Choroid plexus epithelial cell (primary cell): ENCODE data around the gene ROCK2.

ENCODE experiments used
- DNase-seq: peaks from one replicate; pipeline ENCODE4 v3.0.0-alpha.2; 2010; ENCODE audit warnings: low read depth
- H3K4me3 ChIP-seq: 2 replicates; pipeline ENCODE4 v1.5.1; 2011; ENCODE audit warnings: low read depth, mild to moderate bottlenecking, control low read depth, low read length, moderate library complexity
- TF ChIP-seq, protein P1 (sequence below): conservative IDR thresholded peaks from 2 replicates; pipeline ENCODE4 v1.5.1; 2011; ENCODE audit warnings: low read depth, mild to moderate bottlenecking, control low read depth, inconsistent platforms, low read length, moderate library complexity

Gene ROCK2

DNA sequence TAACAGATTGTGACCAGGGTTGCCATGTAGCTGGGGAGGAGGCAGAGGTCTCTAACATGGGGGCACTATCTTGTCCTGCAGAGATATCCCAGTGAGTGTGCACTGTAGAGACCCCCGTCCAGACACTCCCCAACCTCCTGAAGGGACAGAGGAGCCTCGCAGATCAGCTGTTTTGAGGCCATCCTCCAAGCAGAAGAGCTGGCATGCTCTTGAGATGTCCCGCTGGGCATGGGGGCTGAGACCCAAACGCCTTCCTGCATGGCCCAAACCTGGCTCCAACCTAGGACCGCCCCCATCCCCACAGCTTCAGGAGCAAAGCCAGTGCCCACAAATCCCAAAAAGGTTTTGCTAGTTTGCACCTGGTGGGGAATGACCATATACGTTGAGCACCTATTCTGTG lies 191.8 kb downstream of the ROCK2 start:
- TF ChIP-seq, protein P1, sequence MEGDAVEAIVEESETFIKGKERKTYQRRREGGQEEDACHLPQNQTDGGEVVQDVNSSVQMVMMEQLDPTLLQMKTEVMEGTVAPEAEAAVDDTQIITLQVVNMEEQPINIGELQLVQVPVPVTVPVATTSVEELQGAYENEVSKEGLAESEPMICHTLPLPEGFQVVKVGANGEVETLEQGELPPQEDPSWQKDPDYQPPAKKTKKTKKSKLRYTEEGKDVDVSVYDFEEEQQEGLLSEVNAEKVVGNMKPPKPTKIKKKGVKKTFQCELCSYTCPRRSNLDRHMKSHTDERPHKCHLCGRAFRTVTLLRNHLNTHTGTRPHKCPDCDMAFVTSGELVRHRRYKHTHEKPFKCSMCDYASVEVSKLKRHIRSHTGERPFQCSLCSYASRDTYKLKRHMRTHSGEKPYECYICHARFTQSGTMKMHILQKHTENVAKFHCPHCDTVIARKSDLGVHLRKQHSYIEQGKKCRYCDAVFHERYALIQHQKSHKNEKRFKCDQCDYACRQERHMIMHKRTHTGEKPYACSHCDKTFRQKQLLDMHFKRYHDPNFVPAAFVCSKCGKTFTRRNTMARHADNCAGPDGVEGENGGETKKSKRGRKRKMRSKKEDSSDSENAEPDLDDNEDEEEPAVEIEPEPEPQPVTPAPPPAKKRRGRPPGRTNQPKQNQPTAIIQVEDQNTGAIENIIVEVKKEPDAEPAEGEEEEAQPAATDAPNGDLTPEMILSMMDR = no peak
- H3K4me3 ChIP-seq = no peak overlapping the region
- DNase-seq = no peak

DNA sequence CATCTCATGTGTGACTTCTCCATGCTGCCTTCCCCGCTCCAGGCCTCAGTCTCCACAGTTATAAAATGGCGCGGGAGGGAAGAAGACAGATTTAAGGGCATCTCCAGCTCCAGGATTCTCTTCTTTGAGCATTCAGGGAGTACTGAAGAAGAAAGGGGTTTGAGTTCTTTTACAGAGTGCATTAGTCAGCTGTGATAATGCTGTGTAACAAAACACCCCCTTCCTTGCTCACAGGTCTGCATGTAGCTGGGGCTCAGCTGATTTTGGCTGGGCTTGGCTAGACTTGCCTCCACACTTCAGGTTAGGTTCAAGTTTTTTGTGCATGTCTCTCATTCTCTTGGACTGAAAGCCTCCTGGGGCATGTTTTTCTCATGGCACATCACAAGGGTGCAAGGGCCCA lies 197.2 kb downstream of the ROCK2 start:
- TF ChIP-seq, protein P1 = no peak
- no peak for DNase-seq
- H3K4me3 ChIP-seq = no peak overlapping the region

DNA sequence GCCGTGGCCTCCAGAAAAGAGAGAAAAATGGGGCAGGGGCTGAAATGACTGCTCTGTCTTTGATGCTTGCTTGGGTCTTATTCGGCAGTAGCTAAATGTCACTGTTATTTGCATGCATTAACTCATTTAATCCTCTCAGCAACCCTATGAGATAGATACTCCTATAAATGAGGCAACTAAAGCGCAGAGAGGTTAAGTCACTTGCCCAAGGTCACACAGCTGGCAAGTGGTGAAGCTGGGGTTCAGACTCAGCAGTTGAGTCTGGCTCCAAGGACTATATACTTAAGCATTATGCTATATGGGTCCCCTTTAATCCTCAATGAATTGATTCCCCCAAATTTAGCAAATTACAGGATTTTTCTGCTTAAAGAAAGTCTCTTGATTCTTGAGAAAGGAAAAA lies 198.4 kb downstream of the ROCK2 start:
- H3K4me3 ChIP-seq = no peak overlapping the region
- DNase-seq = no peak
- TF ChIP-seq, protein P1 = no peak

DNA sequence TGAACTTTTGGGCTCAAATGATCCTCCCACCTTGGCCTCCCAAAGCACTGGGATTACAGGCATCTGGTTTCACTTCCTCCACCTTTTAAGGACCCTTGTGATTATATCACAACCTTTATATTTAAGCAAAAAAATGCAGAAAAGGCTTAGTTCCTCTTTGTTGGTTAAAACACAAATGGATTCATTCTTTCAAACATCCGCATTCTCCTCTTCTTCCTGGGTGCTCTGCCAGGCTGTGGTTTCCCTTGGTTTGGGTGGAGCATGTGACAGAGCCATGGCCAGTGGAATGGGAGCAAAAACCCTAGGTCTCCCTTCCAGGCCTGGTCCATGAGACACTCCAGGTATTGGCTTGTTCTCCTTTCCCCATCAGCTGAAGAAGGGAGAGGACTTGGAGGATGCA lies 199.1 kb downstream of the ROCK2 start:
- no peak overlapping the region for H3K4me3 ChIP-seq
- DNase-seq = no peak
- TF ChIP-seq, protein P1 = no peak

DNA sequence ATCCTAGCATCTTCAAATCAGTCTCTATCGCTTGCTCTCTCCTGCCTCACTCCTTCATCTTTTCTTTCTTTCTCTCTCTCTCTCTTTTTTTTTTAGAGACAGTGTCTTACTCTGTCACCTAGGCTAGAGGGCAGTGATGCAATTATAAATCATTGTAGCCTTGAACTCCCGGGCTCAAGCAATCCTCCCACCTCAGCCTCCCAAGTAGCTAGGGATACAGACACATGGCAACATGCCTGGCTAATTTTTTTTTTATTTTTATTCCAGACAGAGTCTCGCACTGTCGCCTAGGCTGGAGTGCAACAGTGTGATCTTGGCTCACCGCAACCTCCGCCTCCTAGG lies 199.7 kb downstream of the ROCK2 start:
- TF ChIP-seq, protein P1 = no peak
- H3K4me3 ChIP-seq = no peak overlapping the region
- no peak for DNase-seq

DNA sequence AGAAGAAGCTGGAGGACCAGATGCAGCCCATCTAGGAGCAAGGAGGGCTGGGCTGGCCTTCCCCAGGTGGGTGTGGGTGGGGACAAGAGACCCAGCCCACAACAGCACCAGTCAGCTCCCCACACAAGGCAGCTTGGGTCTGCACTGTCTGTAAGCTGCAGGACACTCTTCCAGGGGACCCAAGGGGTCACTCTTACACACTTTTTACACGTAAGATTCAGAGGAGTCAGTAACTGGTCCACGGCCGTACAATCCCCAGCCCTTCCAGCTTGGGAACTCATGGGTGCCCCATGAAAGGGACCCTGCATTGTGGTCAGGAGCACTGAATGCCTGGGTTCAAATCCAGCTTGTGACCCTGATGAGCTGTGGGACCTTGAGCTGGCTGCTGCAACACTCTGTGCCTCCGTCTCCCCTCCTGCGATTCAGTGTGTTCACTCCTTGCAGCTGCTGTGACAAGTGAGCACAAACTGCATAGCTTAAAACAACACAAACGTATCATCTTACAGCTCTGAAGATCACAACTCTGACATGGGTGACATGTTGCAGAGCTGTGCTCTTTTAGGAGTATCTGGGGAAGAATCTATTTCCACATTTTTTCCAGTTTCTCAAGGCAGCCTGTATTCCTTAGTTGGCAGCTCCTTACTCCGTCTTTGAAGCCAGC lies 200.2 kb downstream of the ROCK2 start:
- no peak overlapping the region for H3K4me3 ChIP-seq
- no peak for DNase-seq
- TF ChIP-seq, protein P1 = no peak

DNA sequence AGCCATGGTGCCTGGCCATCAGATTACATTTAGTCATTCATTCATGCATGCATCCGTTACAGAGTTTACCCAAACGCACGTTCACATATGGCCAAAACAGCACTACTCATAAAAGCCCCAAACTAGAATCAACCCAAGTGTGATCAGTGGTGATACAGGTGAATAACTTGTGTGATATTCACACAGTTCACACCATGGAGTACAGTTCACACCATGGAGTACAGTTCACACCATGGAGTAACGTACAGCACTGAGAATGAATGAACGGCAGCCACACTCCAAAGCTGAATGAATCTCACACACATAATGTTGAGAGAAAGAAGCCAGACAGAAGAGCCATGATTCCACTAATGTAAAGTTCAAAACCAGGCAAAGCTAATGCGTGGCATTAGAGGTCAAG lies 201.4 kb downstream of the ROCK2 start:
- H3K4me3 ChIP-seq = no peak overlapping the region
- no peak for DNase-seq
- TF ChIP-seq, protein P1 = no peak
